ENCODE results near the gene PCYT2. TPM values are rescaled to one million over a fixed set of nuclear protein-coding genes. Genes with fewer than 3 reads are reported as not detected.

The PCYT2 gene
- total RNA-seq, 1 experiment from 2014 or later, result 31.4 TPM

GRCh38 chr17:81859906-81860755 lies 51.1 kb downstream of the PCYT2 start, which contains the start of gene P4HB (continued):
- TF ChIP-seq CBFB (CRISPR knock-in tag; IDR thresholded peaks at IDR 0.05; ENCODE audit: low read depth) (0 out of 2 replicates have a peak, but pooled peaks have one; percentile 55), CREM (CRISPR knock-in tag; IDR thresholded peaks at IDR 0.05) (no peak), ZSCAN18 (CRISPR knock-in tag; IDR thresholded peaks at IDR 0.05) (no peak), NR1H2 (CRISPR knock-in tag; IDR thresholded peaks at IDR 0.05) (no peak), ZBTB21 (CRISPR knock-in tag; IDR thresholded peaks at IDR 0.05; ENCODE audit: borderline replicate concordance) (no peak), ELF4 (CRISPR knock-in tag; IDR thresholded peaks at IDR 0.05; ENCODE audit: low read depth) (no peak; the same call in 1 of the 2 replicates), FOXP1 (CRISPR knock-in tag; IDR thresholded peaks at IDR 0.05; ENCODE audit: borderline replicate concordance) (0 out of 2 replicates have a peak, but pooled peaks have one; percentile 24), TEAD1 (CRISPR knock-in tag; IDR thresholded peaks at IDR 0.05) (no peak), AFF4 (CRISPR knock-in tag; IDR thresholded peaks at IDR 0.05; ENCODE audit: borderline replicate concordance) (no peak), FOXJ3 (CRISPR knock-in tag; IDR thresholded peaks at IDR 0.05; ENCODE audit: borderline replicate concordance) (no peak), NFYB (CRISPR knock-in tag; conservative IDR thresholded peaks at IDR 0.05; ENCODE audit: low read depth) (no peak), ZNF416 (CRISPR knock-in tag; IDR thresholded peaks at IDR 0.05) (no peak), GTF2I (CRISPR knock-in tag; conservative IDR thresholded peaks at IDR 0.05) (no peak), GRHL2 (CRISPR knock-in tag; IDR thresholded peaks at IDR 0.05; ENCODE audit: insufficient replicate concordance, severe bottlenecking) (no peak), ZBTB43 (CRISPR knock-in tag; IDR thresholded peaks at IDR 0.05) (no peak)
- TF ChIP-seq, protein P1, sequence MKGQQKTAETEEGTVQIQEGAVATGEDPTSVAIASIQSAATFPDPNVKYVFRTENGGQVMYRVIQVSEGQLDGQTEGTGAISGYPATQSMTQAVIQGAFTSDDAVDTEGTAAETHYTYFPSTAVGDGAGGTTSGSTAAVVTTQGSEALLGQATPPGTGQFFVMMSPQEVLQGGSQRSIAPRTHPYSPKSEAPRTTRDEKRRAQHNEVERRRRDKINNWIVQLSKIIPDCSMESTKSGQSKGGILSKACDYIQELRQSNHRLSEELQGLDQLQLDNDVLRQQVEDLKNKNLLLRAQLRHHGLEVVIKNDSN (CRISPR knock-in tag; IDR thresholded peaks at IDR 0.05), result 0 out of 2 replicates have a peak, but pooled peaks have one; percentile 20
- TF ChIP-seq, protein P2, sequence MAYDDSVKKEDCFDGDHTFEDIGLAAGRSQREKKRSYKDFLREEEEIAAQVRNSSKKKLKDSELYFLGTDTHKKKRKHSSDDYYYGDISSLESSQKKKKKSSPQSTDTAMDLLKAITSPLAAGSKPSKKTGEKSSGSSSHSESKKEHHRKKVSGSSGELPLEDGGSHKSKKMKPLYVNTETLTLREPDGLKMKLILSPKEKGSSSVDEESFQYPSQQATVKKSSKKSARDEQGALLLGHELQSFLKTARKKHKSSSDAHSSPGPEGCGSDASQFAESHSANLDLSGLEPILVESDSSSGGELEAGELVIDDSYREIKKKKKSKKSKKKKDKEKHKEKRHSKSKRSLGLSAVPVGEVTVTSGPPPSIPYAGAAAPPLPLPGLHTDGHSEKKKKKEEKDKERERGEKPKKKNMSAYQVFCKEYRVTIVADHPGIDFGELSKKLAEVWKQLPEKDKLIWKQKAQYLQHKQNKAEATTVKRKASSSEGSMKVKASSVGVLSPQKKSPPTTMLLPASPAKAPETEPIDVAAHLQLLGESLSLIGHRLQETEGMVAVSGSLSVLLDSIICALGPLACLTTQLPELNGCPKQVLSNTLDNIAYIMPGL (CRISPR knock-in tag; IDR thresholded peaks at IDR 0.05), result no peak
- TF ChIP-seq, protein P3, sequence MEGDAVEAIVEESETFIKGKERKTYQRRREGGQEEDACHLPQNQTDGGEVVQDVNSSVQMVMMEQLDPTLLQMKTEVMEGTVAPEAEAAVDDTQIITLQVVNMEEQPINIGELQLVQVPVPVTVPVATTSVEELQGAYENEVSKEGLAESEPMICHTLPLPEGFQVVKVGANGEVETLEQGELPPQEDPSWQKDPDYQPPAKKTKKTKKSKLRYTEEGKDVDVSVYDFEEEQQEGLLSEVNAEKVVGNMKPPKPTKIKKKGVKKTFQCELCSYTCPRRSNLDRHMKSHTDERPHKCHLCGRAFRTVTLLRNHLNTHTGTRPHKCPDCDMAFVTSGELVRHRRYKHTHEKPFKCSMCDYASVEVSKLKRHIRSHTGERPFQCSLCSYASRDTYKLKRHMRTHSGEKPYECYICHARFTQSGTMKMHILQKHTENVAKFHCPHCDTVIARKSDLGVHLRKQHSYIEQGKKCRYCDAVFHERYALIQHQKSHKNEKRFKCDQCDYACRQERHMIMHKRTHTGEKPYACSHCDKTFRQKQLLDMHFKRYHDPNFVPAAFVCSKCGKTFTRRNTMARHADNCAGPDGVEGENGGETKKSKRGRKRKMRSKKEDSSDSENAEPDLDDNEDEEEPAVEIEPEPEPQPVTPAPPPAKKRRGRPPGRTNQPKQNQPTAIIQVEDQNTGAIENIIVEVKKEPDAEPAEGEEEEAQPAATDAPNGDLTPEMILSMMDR (IDR thresholded peaks at IDR 0.05), result no peak
- TF ChIP-seq, protein P4, sequence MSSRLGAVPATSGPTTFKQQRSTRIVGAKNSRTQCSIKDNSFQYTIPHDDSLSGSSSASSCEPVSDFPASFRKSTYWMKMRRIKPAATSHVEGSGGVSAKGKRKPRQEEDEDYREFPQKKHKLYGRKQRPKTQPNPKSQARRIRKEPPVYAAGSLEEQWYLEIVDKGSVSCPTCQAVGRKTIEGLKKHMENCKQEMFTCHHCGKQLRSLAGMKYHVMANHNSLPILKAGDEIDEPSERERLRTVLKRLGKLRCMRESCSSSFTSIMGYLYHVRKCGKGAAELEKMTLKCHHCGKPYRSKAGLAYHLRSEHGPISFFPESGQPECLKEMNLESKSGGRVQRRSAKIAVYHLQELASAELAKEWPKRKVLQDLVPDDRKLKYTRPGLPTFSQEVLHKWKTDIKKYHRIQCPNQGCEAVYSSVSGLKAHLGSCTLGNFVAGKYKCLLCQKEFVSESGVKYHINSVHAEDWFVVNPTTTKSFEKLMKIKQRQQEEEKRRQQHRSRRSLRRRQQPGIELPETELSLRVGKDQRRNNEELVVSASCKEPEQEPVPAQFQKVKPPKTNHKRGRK (CRISPR knock-in tag; IDR thresholded peaks at IDR 0.05; ENCODE audit: borderline replicate concordance), result no peak
- TF ChIP-seq, protein P5, sequence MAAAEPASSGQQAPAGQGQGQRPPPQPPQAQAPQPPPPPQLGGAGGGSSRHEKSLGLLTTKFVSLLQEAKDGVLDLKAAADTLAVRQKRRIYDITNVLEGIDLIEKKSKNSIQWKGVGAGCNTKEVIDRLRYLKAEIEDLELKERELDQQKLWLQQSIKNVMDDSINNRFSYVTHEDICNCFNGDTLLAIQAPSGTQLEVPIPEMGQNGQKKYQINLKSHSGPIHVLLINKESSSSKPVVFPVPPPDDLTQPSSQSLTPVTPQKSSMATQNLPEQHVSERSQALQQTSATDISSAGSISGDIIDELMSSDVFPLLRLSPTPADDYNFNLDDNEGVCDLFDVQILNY (CRISPR knock-in tag; IDR thresholded peaks at IDR 0.05), result 0 out of 2 replicates have a peak, but pooled peaks have one; percentile 21
- TF ChIP-seq, protein P6, sequence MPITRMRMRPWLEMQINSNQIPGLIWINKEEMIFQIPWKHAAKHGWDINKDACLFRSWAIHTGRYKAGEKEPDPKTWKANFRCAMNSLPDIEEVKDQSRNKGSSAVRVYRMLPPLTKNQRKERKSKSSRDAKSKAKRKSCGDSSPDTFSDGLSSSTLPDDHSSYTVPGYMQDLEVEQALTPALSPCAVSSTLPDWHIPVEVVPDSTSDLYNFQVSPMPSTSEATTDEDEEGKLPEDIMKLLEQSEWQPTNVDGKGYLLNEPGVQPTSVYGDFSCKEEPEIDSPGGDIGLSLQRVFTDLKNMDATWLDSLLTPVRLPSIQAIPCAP (CRISPR knock-in tag; IDR thresholded peaks at IDR 0.05), result no peak
